BLaER1 treated with 17β-estradiol and CSF1 and Interleukin-3, amounts not matched to agents 10 nM and 100 nM (cell line): ENCODE results near the gene FGF2.
A peak's percentile ranks its signal among the peaks of the same experiment; 100 is the strongest.
"Not testable (repeated sequence)": the region's sequence is repeated elsewhere in the genome, so short reads cannot be mapped to it uniquely, and the experiment has no call there.

Experiments
- H3K27ac ChIP-seq, 11 experiments: shearing (Covaris generic); formaldehyde crosslinking; 2 replicates each; pipeline ENCODE4 v1.8.1; 2022
- H3K27me3 ChIP-seq, 11 experiments: shearing (Covaris generic); formaldehyde crosslinking; 2 replicates each; pipeline ENCODE4 v1.8.1; 2022
- H3K36me3 ChIP-seq, 11 experiments: shearing (Covaris generic); formaldehyde crosslinking; 2 replicates each; pipeline ENCODE4 v1.8.1; 2022
- H3K4me1 ChIP-seq, 10 experiments: shearing (Covaris generic); formaldehyde crosslinking; 2 replicates each; pipeline ENCODE4 v1.8.1; 2022
- H3K4me2 ChIP-seq, 11 experiments: shearing (Covaris generic); formaldehyde crosslinking; 2 replicates each; pipeline ENCODE4 v1.8.1; 2022
- H3K4me3 ChIP-seq, 10 experiments: shearing (Covaris generic); formaldehyde crosslinking; 2 replicates each; pipeline ENCODE4 v1.8.1; 2022
- H3K9ac ChIP-seq, 11 experiments: shearing (Covaris generic); formaldehyde crosslinking; 2 replicates each; pipeline ENCODE4 v1.8.1; 2022
- H3K9me3 ChIP-seq, 11 experiments: shearing (Covaris generic); formaldehyde crosslinking; replicated peaks in 1 of 11; 2 replicates each; pipeline ENCODE4 v1.8.1; 2022
- H4K20me1 ChIP-seq, 11 experiments: shearing (Covaris generic); formaldehyde crosslinking; 2 replicates each; pipeline ENCODE4 v1.8.1; 2022
- Cebpa-rat ChIP-seq, 11 experiments: shearing (Covaris generic); IDR thresholded peaks; 2 replicates each; pipeline ENCODE4 v1.8.1; 2022

Gene FGF2

DNA sequence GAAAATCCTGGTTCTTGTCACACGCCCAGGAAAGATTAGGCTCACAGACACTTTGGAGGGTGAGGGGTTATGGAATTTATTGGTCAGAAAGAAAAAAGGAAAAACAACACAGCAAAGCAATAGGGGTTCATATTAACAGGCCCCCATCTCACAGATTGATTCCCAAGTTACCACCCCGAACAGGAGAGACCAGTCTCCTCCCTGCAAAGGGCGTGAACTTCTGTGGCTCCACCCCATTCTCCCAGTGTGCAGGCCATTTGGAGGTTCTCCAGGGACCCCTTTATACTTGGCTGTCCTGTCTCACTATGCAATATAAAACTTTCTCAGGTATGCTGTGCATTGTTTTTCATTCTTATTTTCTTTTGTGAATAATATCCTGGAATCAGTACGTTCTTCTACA lies 7.4 kb downstream of the FGF2 start:
- TF ChIP-seq Cebpa-rat (IDR thresholded peaks at IDR 0.05) = no peak
- Histone ChIP-seq H3K27me3 (peaks cover 34 to 78% (median 66%) of the 10 kb centered on the region in 11 experiments), H3K9me3 (peaks cover 0 to 6% (median 0%) of the 10 kb centered on the region in 11 experiments; a peak in 1 of 22 replicates), H3K36me3 (no peaks in the 10 kb centered on the region), H3K9ac (no peak overlapping the region), H3K4me2 (no peak overlapping the region), H3K4me1 (no peaks in the 10 kb centered on the region), H3K4me3 (no peak overlapping the region), H3K27ac (no peak overlapping the region), H4K20me1 (peaks cover 0 to 9% (median 0%) of the 10 kb centered on the region in 11 experiments; a peak in 4 of 22 replicates)

DNA sequence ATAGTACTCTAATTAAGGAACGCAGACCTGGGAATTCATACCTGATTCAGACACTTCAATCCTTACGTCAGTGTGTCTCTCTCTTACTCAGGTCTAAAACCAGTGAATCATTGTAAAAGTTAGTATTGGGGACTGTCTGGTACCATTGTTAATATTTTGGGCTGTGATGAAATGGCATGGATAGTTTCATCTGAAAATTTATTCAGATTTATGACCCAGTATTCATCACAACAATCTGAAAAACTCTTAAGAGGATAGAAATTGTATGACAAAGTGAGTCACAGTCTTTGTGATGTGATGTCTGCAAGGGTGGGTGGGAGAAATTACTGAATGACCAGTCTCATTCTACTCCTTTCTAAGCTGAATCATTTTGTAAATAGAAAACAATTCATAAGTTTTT lies 10.3 kb downstream of the FGF2 start:
- no peak for TF ChIP-seq Cebpa-rat (IDR thresholded peaks at IDR 0.05)
- Histone ChIP-seq H3K27me3 (peaks cover 10 to 48% (median 36%) of the 10 kb centered on the region in 11 experiments), H3K27ac (no peak overlapping the region), H3K4me2 (no peak overlapping the region), H3K36me3 (no peaks in the 10 kb centered on the region), H3K4me1 (no peaks in the 10 kb centered on the region), H3K4me3 (no peak overlapping the region), H3K9me3 (peaks cover 0 to 5% (median 0%) of the 10 kb centered on the region in 11 experiments; a peak in 1 of 22 replicates), H4K20me1 (no peaks in the 10 kb centered on the region), H3K9ac (no peak overlapping the region)

DNA sequence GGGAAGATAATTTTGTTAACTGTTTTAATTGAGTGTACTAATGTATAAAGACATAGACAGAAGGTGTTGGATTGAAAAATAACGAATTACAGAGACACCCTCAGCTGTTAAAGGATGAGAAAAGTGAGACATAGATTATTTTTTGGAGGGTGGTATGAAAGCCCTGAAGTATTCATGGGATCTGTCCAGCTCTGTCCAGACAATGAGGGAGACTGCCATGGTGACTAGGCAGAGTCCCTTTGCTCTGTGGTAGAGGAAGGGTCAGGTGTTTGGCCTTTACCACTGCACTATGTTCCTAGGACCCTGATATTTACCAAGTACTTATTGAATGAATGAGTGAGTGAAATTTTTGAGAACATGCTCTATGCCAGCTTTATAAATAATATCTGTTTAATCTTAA lies 11.4 kb downstream of the FGF2 start:
- peaks cover 0 to 5% (median 0%) of the 10 kb centered on the region in 11 experiments; a peak in 1 of 22 replicates for H3K9me3 ChIP-seq
- no peaks in the 10 kb centered on the region for H4K20me1 ChIP-seq
- no peak overlapping the region for H3K4me3 ChIP-seq
- no peaks in the 10 kb centered on the region for H3K36me3 ChIP-seq
- H3K27ac ChIP-seq = no peak overlapping the region
- peaks cover 0 to 37% (median 25%) of the 10 kb centered on the region in 11 experiments; a peak in 20 of 22 replicates for H3K27me3 ChIP-seq
- H3K4me1 ChIP-seq = no peaks in the 10 kb centered on the region
- H3K9ac ChIP-seq = no peak overlapping the region
- no peak overlapping the region for H3K4me2 ChIP-seq
- no peak for TF ChIP-seq Cebpa-rat (IDR thresholded peaks at IDR 0.05)

DNA sequence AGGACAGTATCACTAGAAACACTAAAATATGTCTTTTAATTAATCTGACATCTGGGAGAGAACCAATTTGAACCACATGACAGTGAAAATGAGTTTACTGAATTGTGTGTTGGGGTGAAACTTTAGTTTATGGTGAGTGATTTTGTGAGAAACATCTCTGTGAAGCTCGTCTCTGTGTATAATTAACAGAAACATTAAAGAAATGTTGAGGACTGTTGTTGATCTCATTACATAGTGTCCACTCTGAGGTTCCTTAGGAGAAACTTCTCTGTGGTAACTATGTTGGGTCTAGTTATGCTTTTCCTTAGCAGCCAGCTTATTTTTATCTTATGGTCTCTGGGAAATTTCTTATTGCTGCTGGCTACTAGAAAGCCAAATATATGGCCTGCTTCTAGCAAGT lies 15.8 kb downstream of the FGF2 start:
- Histone ChIP-seq H3K4me1 (peaks cover 0 to 11% (median 7%) of the 10 kb centered on the region in 10 experiments; a peak in 7 of 20 replicates), H3K9me3 (peaks cover 0 to 4% (median 0%) of the 10 kb centered on the region in 11 experiments; a peak in 1 of 22 replicates), H4K20me1 (no peaks in the 10 kb centered on the region), H3K9ac (no peak overlapping the region), H3K4me3 (no peak overlapping the region), H3K27me3 (peaks cover 0 to 5% (median 0%) of the 10 kb centered on the region in 11 experiments; a peak in 3 of 22 replicates), H3K36me3 (no peaks in the 10 kb centered on the region), H3K27ac (no peak overlapping the region), H3K4me2 (no peak overlapping the region)
- TF ChIP-seq Cebpa-rat (IDR thresholded peaks at IDR 0.05) = no peak

DNA sequence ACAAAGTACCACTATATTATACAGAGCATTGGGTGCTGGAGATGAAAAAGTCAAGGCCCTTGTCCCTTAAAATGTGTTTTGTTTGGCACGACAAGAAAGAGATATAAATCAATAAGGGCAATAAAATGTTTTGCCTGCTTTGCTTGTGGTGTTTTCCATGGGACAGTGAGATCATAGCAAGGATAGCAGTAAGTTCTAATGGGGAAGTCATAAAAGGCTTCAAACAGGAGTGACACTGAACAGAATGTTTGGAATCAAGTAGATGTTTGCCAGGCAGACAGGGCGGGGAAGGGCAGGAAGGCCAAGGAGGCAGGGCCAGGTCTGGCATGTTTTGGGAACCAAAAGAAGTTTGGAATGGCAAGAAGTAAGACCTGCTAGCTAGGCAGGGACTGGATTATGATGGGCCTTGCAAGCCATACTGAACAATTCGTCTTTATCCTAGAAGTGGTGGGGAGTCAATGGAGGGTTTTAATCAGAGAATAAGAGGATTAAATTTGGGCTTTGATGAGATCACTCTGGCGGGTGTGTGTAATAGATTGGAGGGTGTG lies 16.4 kb downstream of the FGF2 start:
- TF ChIP-seq Cebpa-rat (IDR thresholded peaks at IDR 0.05) = no peak
- Histone ChIP-seq H3K9ac (no peak overlapping the region), H3K36me3 (no peaks in the 10 kb centered on the region), H4K20me1 (no peaks in the 10 kb centered on the region), H3K4me1 (peaks cover 0 to 11% (median 7%) of the 10 kb centered on the region in 10 experiments; a peak in 7 of 20 replicates), H3K27ac (no peak overlapping the region), H3K4me2 (no peak overlapping the region), H3K9me3 (peaks cover 0 to 4% (median 0%) of the 10 kb centered on the region in 11 experiments; a peak in 1 of 22 replicates), H3K4me3 (no peak overlapping the region), H3K27me3 (peaks cover 0 to 5% (median 0%) of the 10 kb centered on the region in 11 experiments; a peak in 3 of 22 replicates)

GRCh38 chr4:122844391-122844790 lies 17.8 kb downstream of the FGF2 start:
- H3K27ac ChIP-seq, H3K9me3 ChIP-seq, H4K20me1 ChIP-seq, H3K9ac ChIP-seq, H3K4me3 ChIP-seq, H3K27me3 ChIP-seq, H3K36me3 ChIP-seq: not testable (repeated sequence)
- Histone ChIP-seq H3K4me2 (peak overlapping the region in 7 of 11 experiments; percentile 8 to 50 (median 29); a peak in 11 of 22 replicates), H3K4me1 (peaks cover 0 to 11% (median 7%) of the 10 kb centered on the region in 10 experiments; a peak in 7 of 20 replicates)

- Histone ChIP-seq H3K4me3 (no peak overlapping the region), H3K36me3 (no peaks in the 10 kb centered on the region), H3K4me1 (peaks cover 0 to 11% (median 7%) of the 10 kb centered on the region in 10 experiments; a peak in 7 of 20 replicates), H3K27me3 (peaks cover 0 to under 1% (median 0%) of the 10 kb centered on the region in 11 experiments; a peak in 1 of 22 replicates), H3K4me2 (peak overlapping the region in 3 of 11 experiments; percentile 9 to 43 (median 29); a peak in 3 of 22 replicates), H4K20me1 (no peaks in the 10 kb centered on the region), H3K9me3 (peaks cover 0 to 4% (median 0%) of the 10 kb centered on the region in 11 experiments; a peak in 1 of 22 replicates), H3K9ac (no peak overlapping the region), H3K27ac (no peak overlapping the region)
- no peak for TF ChIP-seq Cebpa-rat (IDR thresholded peaks at IDR 0.05)
Observed at GRCh38 chr4:122845066-122845465, 18.4 kb downstream of the FGF2 start.

DNA sequence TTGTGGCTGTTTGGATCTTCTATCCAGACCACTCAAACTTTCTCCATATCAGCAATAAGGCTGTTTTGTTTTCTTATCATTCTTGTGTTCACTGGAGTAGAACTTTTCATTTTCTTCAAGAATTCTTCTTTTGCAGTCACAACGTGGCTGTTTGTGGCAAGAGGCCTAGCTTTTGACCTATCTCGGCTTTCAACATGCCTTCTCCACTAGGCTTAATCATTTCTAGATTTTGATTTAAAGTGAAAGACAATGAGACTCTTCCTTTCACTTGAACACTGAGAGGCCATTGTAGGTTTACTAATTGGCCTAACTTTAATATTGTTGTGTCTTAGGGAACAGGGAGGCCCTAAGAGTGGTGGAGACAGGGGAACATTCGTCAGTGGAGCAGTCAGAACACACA lies 19.1 kb downstream of the FGF2 start:
- H3K27ac ChIP-seq = no peak overlapping the region
- H3K4me2 ChIP-seq = no peak overlapping the region
- no peak overlapping the region for H3K9ac ChIP-seq
- H4K20me1 ChIP-seq = no peaks in the 10 kb centered on the region
- no peak for TF ChIP-seq Cebpa-rat (IDR thresholded peaks at IDR 0.05)
- H3K4me3 ChIP-seq = no peak overlapping the region
- peaks cover 0 to 4% (median 0%) of the 10 kb centered on the region in 11 experiments; a peak in 1 of 22 replicates for H3K9me3 ChIP-seq
- H3K36me3 ChIP-seq = no peaks in the 10 kb centered on the region
- H3K4me1 ChIP-seq = peaks cover 0 to 11% (median 7%) of the 10 kb centered on the region in 10 experiments; a peak in 7 of 20 replicates
- H3K27me3 ChIP-seq = no peaks in the 10 kb centered on the region

- Histone ChIP-seq H4K20me1 (no peaks in the 10 kb centered on the region), H3K27me3 (no peaks in the 10 kb centered on the region), H3K4me3 (no peak overlapping the region), H3K9ac (no peak overlapping the region), H3K36me3 (no peaks in the 10 kb centered on the region), H3K4me1 (peaks cover 0 to 11% (median 7%) of the 10 kb centered on the region in 10 experiments; a peak in 7 of 20 replicates), H3K4me2 (no peak overlapping the region), H3K9me3 (peaks cover 0 to 4% (median 0%) of the 10 kb centered on the region in 11 experiments; a peak in 1 of 22 replicates), H3K27ac (no peak overlapping the region)
- no peak for TF ChIP-seq Cebpa-rat (IDR thresholded peaks at IDR 0.05)
Observed at GRCh38 chr4:122847931-122848330, 21.3 kb downstream of the FGF2 start.

- H3K27me3 ChIP-seq, H3K4me2 ChIP-seq, H3K4me1 ChIP-seq, H3K9me3 ChIP-seq, H3K9ac ChIP-seq, H3K27ac ChIP-seq, H3K4me3 ChIP-seq, H3K36me3 ChIP-seq, H4K20me1 ChIP-seq: not testable (repeated sequence)
Observed at GRCh38 chr4:122849789-122850188, 23.2 kb downstream of the FGF2 start.
